ENCODE results near the gene LNPK. TPM values are rescaled to one million over a fixed set of nuclear protein-coding genes. Genes with fewer than 3 reads are reported as not detected.

LNPK gene
- total RNA-seq, 1 experiment from 2014 or later, result 21.9 TPM

GRCh38 chr2:175973373-175973772 lies 28.7 kb downstream of the LNPK start:
- H3K4me3 ChIP-seq (ENCODE audit: low read length), result no peak overlapping the region
- no peaks in the 10 kb centered on the region for H3K9me3 ChIP-seq (ENCODE audit: low read length)
- no peaks in the 10 kb centered on the region for H3K27me3 ChIP-seq (ENCODE audit: low read length)
- POLR2A ChIA-PET (ENCODE audit: unreplicated experiment), result no interaction called here
- TF ChIP-seq, protein P1, sequence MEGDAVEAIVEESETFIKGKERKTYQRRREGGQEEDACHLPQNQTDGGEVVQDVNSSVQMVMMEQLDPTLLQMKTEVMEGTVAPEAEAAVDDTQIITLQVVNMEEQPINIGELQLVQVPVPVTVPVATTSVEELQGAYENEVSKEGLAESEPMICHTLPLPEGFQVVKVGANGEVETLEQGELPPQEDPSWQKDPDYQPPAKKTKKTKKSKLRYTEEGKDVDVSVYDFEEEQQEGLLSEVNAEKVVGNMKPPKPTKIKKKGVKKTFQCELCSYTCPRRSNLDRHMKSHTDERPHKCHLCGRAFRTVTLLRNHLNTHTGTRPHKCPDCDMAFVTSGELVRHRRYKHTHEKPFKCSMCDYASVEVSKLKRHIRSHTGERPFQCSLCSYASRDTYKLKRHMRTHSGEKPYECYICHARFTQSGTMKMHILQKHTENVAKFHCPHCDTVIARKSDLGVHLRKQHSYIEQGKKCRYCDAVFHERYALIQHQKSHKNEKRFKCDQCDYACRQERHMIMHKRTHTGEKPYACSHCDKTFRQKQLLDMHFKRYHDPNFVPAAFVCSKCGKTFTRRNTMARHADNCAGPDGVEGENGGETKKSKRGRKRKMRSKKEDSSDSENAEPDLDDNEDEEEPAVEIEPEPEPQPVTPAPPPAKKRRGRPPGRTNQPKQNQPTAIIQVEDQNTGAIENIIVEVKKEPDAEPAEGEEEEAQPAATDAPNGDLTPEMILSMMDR (conservative IDR thresholded peaks at IDR 0.05; ENCODE audit: low read depth, low read length), result no peak
- TF ChIP-seq EZH2 (IDR thresholded peaks at IDR 0.05; ENCODE audit: low read length, unreplicated experiment) (no peak), EZH2phosphoT487 (IDR thresholded peaks at IDR 0.05; ENCODE audit: borderline replicate concordance, low read length) (no peak)
- H4K20me1 ChIP-seq (ENCODE audit: low read length), result no peaks in the 10 kb centered on the region
- H3K9me2 ChIP-seq (replicated peaks; ENCODE audit: low read length), result no peaks in the 10 kb centered on the region
- CTCF ChIA-PET, result no interaction called here
- H3K79me2 ChIP-seq (ENCODE audit: low read length), result no peaks in the 10 kb centered on the region
- peaks cover 9% of the 10 kb centered on the region; the same call in 1 of the 2 replicates for H3K36me3 ChIP-seq (ENCODE audit: low read depth, low read length)
- BruUV-seq (replicated peaks), result no TSS peak
- intact Hi-C loops (cut with micrococcal nuclease), result no loop called here
- H3K4me2 ChIP-seq (ENCODE audit: low read length), result no peak overlapping the region
- no peak overlapping the region for H3K27ac ChIP-seq (ENCODE audit: low read length)
- H3K9ac ChIP-seq (ENCODE audit: low read length), result no peak overlapping the region
- no peaks in the 10 kb centered on the region for H3F3A ChIP-seq (ENCODE audit: low read length, unreplicated experiment)
- no peak for DNase-seq
- no peak for ATAC-seq
- peaks cover 13% of the 10 kb centered on the region for H3K4me1 ChIP-seq (ENCODE audit: insufficient read depth, low read length)
- H2AFZ ChIP-seq (ENCODE audit: low read length), result no peak overlapping the region

GRCh38 chr2:175966839-175967238 lies 35.2 kb downstream of the LNPK start:
- POLR2A ChIA-PET (ENCODE audit: unreplicated experiment), result no interaction called here
- CTCF ChIA-PET, result no interaction called here
- Histone ChIP-seq H3K9me2 (replicated peaks; ENCODE audit: low read length) (no peaks in the 10 kb centered on the region), H3K9ac (ENCODE audit: low read length) (no peak overlapping the region), H3K4me2 (ENCODE audit: low read length) (no peak overlapping the region), H4K20me1 (ENCODE audit: low read length) (no peaks in the 10 kb centered on the region), H3K9me3 (ENCODE audit: low read length) (no peaks in the 10 kb centered on the region), H2AFZ (ENCODE audit: low read length) (no peak overlapping the region), H3F3A (ENCODE audit: low read length, unreplicated experiment) (no peaks in the 10 kb centered on the region), H3K27ac (ENCODE audit: low read length) (no peak overlapping the region), H3K4me1 (ENCODE audit: insufficient read depth, low read length) (0 out of 2 replicates have a peak, but pooled peaks cover 4% of the 10 kb centered on the region), H3K79me2 (ENCODE audit: low read length) (no peaks in the 10 kb centered on the region), H3K4me3 (ENCODE audit: low read length) (no peak overlapping the region), H3K27me3 (ENCODE audit: low read length) (no peaks in the 10 kb centered on the region), H3K36me3 (ENCODE audit: low read depth, low read length) (peaks cover 3% of the 10 kb centered on the region; the same call in 1 of the 2 replicates)
- no TSS peak for BruUV-seq (replicated peaks)
- intact Hi-C loops (cut with micrococcal nuclease), result loop anchor here (5.0 kb wide), 1 partner anchor 35 kb away; no protein-coding TSS in a partner anchor
- ATAC-seq (no peak), DNase-seq (no peak)
- TF ChIP-seq EZH2 (IDR thresholded peaks at IDR 0.05; ENCODE audit: low read length, unreplicated experiment), result no peak
- no peak for TF ChIP-seq EZH2phosphoT487 (IDR thresholded peaks at IDR 0.05; ENCODE audit: borderline replicate concordance, low read length)
- TF ChIP-seq, protein P1 (conservative IDR thresholded peaks at IDR 0.05; ENCODE audit: low read depth, low read length), result no peak

GRCh38 chr2:175965773-175966172 lies 36.3 kb downstream of the LNPK start:
- Histone ChIP-seq H4K20me1 (ENCODE audit: low read length) (no peaks in the 10 kb centered on the region), H3K9ac (ENCODE audit: low read length) (no peak overlapping the region), H3K4me3 (ENCODE audit: low read length) (no peak overlapping the region), H3K27ac (ENCODE audit: low read length) (no peak overlapping the region), H3K9me2 (replicated peaks; ENCODE audit: low read length) (no peaks in the 10 kb centered on the region), H3K79me2 (ENCODE audit: low read length) (no peaks in the 10 kb centered on the region), H3K4me2 (ENCODE audit: low read length) (no peak overlapping the region), H3F3A (ENCODE audit: low read length, unreplicated experiment) (no peaks in the 10 kb centered on the region), H3K36me3 (ENCODE audit: low read depth, low read length) (peaks cover 3% of the 10 kb centered on the region; the same call in 1 of the 2 replicates), H3K4me1 (ENCODE audit: insufficient read depth, low read length) (0 out of 2 replicates have a peak, but pooled peaks cover 4% of the 10 kb centered on the region), H3K9me3 (ENCODE audit: low read length) (no peaks in the 10 kb centered on the region), H3K27me3 (ENCODE audit: low read length) (no peaks in the 10 kb centered on the region), H2AFZ (ENCODE audit: low read length) (no peak overlapping the region)
- ATAC-seq (no peak), DNase-seq (no peak)
- intact Hi-C loops (cut with micrococcal nuclease), result loop anchor here (5.0 kb wide), 1 partner anchor 33 kb away; no protein-coding TSS in a partner anchor
- no TSS peak for BruUV-seq (replicated peaks)
- TF ChIP-seq, protein P1 (conservative IDR thresholded peaks at IDR 0.05; ENCODE audit: low read depth, low read length), result no peak
- TF ChIP-seq EZH2phosphoT487 (IDR thresholded peaks at IDR 0.05; ENCODE audit: borderline replicate concordance, low read length) (no peak), EZH2 (IDR thresholded peaks at IDR 0.05; ENCODE audit: low read length, unreplicated experiment) (no peak)
- ChIA-PET CTCF (no interaction called here), POLR2A (ENCODE audit: unreplicated experiment) (no interaction called here)
